DND-41 (cell line): ENCODE measurements around the gene SRCIN1.

Experiments used
- EZH2 ChIP-seq: IDR thresholded peaks from 3 replicates; pipeline ENCODE4 v1.6.1; 2012; ENCODE audit warnings: borderline replicate concordance, low read depth, mild to moderate bottlenecking, moderate library complexity, low read length, inconsistent platforms; ENCODE audit not compliant: severe bottlenecking
- TF ChIP-seq, protein P1 (sequence below): IDR thresholded peaks from 2 replicates; pipeline ENCODE4 v1.5.1; 2012; ENCODE audit warnings: borderline replicate concordance, low read length, moderate library complexity, mild to moderate bottlenecking; ENCODE audit not compliant: poor library complexity, severe bottlenecking; ENCODE audit errors: extremely low read depth

DNA sequence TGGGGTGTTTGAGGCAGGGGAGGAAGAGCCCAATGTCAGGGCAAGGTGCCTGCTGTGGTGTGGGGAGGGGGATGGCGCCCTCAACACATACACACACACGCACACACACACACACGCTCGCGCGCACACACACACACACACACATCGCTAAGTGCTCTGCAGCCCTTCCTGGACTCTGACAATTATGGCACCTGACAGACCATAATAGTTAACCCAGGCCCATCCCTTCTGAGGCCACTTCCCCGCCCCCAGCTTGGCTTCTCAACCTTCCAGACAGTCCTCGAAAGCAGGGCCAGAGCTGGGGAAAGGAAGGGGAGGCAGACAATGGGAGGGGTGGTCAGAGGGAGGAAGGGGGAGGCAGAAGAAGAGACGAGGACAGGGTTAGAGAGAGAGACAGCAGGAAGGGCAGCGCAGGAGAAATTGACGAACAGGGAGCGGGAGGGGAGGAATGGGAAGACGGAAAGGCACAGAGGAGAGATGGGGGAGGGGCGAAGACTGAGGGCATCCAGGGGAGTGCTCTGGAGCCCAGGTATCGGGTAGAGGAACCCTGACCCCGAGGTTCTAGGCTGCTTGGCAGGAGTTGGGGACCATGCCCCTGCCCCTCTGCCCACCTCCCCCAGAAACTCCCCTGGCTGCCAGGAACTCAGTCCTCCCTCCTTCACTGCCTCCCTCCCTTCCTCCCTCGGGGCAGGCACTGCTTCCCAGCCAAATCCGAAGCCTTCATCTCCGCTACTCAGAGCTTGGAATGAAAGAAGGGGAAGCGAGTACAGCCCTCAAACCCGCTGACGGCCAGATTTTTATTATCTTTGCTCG is 4.0 kb downstream of the SRCIN1 start:
- TF ChIP-seq, protein P1, sequence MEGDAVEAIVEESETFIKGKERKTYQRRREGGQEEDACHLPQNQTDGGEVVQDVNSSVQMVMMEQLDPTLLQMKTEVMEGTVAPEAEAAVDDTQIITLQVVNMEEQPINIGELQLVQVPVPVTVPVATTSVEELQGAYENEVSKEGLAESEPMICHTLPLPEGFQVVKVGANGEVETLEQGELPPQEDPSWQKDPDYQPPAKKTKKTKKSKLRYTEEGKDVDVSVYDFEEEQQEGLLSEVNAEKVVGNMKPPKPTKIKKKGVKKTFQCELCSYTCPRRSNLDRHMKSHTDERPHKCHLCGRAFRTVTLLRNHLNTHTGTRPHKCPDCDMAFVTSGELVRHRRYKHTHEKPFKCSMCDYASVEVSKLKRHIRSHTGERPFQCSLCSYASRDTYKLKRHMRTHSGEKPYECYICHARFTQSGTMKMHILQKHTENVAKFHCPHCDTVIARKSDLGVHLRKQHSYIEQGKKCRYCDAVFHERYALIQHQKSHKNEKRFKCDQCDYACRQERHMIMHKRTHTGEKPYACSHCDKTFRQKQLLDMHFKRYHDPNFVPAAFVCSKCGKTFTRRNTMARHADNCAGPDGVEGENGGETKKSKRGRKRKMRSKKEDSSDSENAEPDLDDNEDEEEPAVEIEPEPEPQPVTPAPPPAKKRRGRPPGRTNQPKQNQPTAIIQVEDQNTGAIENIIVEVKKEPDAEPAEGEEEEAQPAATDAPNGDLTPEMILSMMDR = no peak
- no peak for TF ChIP-seq EZH2
